HG03066 (cell line): Measurements from ENCODE around the gene FMNL2.
"Not testable (repeated sequence)": the region's sequence is repeated elsewhere in the genome, so short reads cannot be mapped to it uniquely, and the experiment has no call there.

Experiments
- ATAC-seq: cut with Tn5 transposase; IDR thresholded peaks from one replicate; pipeline ENCODE4 v1.9.1; 2021; ENCODE audit warnings: low read depth; ENCODE audit not compliant: unreplicated experiment

The FMNL2 gene

GRCh38 chr2:152513029-152513428, 178.1 kb downstream of the FMNL2 start:
- ATAC-seq = no peak

- ATAC-seq = no peak
Observed at GRCh38 chr2:152513681-152514080, 178.7 kb downstream of the FMNL2 start.

GRCh38 chr2:152518034-152518433, 183.1 kb downstream of the FMNL2 start:
- ATAC-seq = no peak

- no peak for ATAC-seq
Observed at GRCh38 chr2:152518641-152519580, 183.9 kb downstream of the FMNL2 start.

- no peak for ATAC-seq
Observed at GRCh38 chr2:152519581-152519952, 184.6 kb downstream of the FMNL2 start.

- ATAC-seq = no peak
Observed at GRCh38 chr2:152520759-152521158, 185.8 kb downstream of the FMNL2 start.

- ATAC-seq = not testable (repeated sequence)
Observed at GRCh38 chr2:152522446-152522845, 187.5 kb downstream of the FMNL2 start.

GRCh38 chr2:152523091-152523490, 188.1 kb downstream of the FMNL2 start:
- ATAC-seq = no peak

- ATAC-seq = no peak
Observed at GRCh38 chr2:152525277-152525838, 190.4 kb downstream of the FMNL2 start.

GRCh38 chr2:152529420-152530115, 194.6 kb downstream of the FMNL2 start:
- no peak for ATAC-seq

- no peak for ATAC-seq
Observed at GRCh38 chr2:152532241-152532640, 197.3 kb downstream of the FMNL2 start.

- no peak for ATAC-seq
Observed at GRCh38 chr2:152534460-152535135, 199.6 kb downstream of the FMNL2 start.

GRCh38 chr2:152537081-152537651, 202.2 kb downstream of the FMNL2 start:
- no peak for ATAC-seq

GRCh38 chr2:152539424-152539823, 204.4 kb downstream of the FMNL2 start:
- no peak for ATAC-seq

GRCh38 chr2:152541712-152542111, 206.7 kb downstream of the FMNL2 start:
- no peak for ATAC-seq

GRCh38 chr2:152542337-152542994, 207.5 kb downstream of the FMNL2 start:
- ATAC-seq = no peak

- ATAC-seq = no peak
Observed at GRCh38 chr2:152542995-152543481, 208.1 kb downstream of the FMNL2 start.

GRCh38 chr2:152543717-152544116, 208.7 kb downstream of the FMNL2 start:
- ATAC-seq = no peak

GRCh38 chr2:152544638-152545037, 209.7 kb downstream of the FMNL2 start:
- no peak for ATAC-seq
